NCI-H748 (cell line): ENCODE data around the gene TBX5.

Experiments
- DNase-seq: peaks from one replicate; lab custom pipeline; 2025; ENCODE audit not compliant: unreplicated experiment; lab: John Stamatoyannopoulos, UW

The TBX5 gene

DNA sequence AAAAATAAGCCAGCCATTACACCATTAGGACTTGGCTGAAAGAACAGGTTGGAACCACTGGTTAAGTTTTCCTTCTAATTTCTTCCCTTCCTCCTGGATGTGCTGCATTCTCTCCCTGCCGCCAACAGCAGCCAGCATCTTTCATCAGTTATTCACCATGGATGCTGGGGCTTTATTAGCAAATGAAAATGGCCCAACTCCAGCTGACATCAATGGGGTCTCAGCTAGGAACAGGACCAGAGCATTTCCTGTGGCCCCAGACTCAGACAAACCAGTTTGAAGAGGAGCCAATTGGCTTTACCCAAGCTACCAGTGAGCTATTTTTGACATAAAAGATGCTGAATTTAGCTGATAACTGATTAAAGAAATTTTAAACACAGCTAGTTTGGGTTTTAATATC, 26.0 kb upstream of the TBX5 start:
- no peak for DNase-seq

DNA sequence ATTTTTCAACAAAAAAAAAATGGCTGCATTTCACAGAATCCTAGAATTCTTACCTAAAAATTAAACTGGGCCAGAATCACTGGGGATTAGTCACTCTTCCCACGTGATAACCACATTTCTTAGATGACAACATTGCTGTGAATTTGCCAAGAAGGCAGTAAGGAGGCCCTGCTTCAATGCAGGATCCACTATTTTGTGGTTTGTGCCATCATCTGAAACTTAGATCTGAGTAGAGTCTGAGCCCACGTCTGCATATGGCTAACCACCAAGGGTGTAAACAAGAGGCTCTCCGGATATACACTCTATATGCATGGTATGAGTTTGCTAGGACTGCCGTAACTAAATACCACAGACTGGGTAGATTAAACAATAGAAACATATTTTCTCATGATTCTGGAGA, 24.4 kb upstream of the TBX5 start:
- no peak for DNase-seq

DNA sequence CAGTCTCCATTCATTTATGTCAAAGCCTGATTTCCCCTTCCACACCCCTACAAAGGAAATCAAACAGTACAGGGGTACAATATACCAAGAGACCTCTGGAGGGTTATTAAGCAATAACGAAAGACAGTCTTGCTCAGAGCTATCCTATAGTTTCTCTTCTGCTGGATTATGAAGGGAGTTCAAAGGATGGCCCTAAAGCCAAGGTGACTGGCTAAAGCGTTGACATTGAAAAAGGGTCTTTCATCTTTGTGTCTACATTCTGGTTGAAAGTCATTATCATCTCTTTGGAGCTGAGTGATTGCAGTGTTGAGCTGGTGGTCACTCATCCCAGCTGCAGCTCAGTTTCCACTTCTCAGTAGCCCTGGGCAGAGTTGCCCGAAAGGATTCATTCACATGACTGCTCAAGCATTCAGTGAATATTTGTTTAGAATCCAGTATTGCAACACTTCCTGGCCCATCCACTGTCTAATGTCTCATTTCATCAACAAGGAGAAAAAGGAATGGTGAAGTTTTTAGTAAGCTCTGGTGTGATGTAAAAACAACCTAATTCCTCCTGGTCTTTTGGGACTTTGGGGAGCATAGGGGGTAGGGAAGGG, 19.2 kb upstream of the TBX5 start:
- DNase-seq, result no peak

DNA sequence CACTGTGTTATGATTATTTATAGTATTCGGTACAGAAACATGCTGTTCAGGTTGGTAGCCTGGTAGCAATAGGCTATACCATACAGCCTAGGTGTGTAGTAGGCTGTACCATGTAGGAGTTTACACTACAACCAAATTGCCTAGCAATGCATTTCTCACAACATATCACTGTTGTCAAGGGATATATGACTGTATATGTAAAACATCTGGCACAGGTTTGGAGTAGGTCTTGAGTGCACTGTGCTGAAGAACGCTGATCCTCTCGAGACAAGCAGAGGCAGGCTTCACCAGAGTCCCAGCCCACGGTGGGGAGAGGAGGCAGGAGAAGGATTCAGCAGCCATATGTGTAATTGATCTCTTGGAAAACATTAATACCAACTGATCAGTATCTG, 15.0 kb upstream of the TBX5 start:
- no peak for DNase-seq

DNA sequence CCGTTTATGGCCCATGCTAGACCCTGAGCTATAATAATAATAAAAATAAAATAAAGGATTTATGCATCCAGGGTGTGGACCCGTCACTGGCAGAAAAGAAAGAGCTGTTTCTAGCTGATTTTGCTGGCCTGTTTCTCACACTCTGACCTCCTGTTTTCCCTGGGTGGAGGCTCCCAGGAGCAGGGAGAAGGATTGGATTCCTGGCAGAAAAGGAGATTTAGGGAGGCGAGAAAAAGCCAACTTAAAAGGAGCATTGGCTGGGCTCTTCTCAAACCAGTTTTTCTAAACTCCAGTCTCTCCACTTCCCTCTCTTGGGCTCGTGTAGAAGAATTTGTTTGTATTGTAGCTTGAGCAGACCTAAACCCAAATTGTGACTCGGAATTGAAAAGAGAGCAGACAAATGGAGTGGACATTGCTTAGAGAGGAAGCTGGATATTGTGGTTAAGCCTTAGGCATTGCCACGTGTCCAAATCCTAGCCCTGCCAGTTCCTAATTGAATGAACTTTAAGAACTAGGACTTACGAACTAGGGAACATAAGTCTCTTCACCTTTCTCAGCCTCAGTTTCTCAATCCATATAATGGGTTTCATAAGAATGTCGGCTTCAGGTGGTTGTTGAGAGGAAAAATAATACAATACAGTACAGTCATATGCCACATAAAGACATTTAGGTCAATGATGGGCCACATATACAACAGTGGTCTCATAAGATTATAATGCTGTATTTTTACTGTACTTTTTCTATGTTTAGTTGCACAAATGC, 14.4 kb upstream of the TBX5 start:
- DNase-seq, result no peak

DNA sequence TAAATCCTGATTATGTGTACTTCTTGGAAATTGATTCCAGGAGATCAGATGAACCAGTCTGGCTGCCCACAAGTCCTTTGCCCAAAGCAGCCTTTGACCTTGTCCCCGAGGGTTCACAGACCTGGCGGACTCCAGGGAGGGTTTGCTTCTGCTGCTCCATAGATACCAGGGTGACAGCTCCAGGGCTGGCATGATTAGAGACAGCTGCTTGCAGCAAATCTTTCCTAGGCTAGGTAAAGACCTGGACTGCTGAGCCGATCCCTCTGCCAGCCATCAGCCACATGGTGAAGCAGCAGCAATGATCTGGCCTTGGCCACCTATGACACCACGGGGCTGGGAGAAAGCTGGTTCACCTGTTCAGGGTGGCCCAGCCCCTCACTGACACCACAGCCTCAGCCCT, 10.1 kb upstream of the TBX5 start:
- DNase-seq, result no peak

DNA sequence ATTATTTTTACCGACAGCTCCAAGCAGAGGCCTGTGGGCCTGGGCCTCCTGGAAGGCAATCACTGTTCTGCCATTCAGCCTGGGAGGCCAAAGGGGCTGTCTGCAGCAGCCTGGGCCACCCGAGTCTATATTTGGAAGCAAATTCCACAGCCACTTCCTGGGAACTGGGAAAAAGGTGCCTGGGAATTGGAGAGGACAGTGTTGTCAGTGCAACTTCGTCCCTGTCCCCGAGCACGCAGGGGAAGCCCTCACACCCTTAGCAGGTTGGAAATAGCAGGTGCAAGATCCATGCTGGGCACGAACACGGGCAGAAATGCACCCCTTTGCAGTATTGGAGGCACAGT, 9.6 kb upstream of the TBX5 start:
- no peak for DNase-seq

DNA sequence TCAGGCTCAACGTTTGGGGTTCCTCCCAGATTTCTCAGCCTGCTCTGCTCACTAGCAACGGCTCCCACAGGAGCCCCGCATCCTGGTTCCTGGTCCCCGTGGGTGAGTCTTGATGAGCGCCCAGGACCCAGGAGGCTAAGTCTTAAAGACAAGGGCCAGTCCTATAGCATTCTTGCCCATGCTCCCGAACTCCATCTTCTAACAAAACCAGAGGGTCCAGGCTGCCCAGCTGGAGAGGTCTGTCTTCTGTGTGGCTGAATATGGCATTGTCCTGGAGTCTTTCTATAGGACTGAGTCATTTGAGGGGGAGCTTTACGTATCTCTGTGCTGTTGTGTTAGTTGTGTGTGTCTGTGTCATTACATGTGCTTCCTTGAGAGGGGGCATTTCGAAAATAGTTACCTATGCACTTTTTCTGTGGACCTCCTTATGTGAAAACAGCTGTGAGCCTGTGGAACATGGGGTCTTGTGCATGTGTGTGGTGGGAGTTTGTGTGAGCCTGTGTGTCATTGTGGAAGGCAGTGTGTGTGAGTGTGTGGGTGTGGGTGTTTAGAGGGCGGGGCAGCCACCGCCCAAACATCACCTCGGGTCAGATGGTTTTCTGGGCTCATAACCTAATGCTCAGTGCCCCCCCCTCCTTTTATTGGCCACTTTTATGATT, 9.1 kb upstream of the TBX5 start:
- DNase-seq, result no peak

DNA sequence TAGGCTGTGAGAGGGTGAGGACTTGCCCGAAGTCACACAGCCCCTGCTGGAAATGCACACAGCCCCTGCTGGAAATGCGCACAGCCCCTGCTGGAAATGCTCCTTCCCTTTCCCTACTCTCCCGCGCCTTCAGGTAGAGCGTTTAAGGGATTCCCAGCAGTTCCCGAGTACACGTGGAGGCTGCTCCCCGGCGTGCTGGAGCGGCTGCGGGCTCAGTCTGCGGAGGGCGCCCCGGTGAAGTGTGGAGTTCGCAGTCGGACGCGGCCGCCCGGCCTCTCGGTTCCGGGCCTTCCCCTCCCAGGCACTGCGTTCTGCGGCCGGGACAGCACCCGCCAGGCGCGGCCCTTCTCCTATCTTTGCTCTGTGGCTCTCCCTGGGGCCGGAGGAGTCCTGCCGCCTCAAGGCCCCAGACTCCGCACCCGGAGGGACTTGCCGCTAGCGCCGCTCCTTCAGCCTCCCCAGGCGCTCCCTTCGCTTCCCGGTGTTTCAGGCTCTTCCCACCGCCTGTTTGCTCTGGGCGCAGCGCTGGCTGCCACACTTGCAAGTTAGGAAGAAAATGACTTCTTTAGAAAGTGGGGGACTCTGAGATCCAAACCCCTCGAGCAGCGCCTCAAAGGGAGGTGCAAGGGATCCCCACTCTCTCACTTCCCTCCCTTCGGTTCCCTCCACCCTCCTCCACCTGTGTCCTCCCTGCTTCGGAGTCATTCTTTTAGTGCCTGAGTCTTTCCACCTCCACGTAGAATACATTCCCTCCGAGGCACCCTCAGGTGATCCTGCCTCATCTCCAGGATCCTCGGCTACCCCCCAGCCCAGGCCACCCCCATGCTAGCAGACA, 8.3 kb upstream of the TBX5 start:
- no peak for DNase-seq

DNA sequence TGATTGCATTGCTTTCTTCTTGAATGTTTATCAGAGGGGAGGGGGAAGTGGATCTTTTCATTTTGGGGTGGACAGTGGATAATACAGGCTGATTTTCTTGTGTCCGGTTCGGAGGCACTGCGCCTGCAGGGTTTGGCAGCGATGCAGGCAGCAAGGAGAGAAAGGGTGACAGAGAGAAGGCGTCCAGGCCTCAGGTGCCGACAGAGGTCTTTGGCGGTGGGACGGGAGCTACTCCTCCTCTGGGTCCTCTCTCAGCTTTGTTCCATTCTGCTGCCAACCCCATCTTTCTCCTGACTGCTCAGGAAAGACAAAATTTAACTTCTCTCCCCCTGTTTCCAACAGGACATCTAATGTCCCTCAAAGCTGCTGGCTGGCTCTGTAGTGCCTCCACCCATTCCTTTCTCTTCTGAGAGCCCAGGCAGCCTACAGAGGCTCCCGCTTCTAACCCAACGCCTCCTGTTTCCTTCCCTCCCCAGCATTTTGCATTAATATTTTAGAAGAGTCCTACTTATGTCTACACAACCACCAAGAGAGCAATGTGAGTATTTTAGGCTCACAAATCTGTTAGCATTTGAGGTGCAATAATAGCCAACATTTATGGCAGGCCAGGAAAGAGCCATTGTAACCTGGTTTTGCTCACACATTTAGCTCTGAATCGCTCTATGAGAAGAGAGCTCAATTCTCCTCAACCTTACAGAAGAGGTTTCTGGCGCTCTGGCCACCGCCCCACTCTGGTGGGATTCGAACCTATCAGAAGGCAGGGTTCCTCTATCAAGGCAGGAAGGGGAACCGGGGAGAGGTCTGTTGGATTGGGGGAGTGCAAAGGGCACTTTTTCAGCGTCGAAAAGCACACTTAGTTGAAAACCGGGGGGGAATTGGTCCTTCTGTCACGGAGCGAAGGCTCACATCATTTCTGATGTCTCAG, 7.1 kb upstream of the TBX5 start:
- DNase-seq, result no peak

DNA sequence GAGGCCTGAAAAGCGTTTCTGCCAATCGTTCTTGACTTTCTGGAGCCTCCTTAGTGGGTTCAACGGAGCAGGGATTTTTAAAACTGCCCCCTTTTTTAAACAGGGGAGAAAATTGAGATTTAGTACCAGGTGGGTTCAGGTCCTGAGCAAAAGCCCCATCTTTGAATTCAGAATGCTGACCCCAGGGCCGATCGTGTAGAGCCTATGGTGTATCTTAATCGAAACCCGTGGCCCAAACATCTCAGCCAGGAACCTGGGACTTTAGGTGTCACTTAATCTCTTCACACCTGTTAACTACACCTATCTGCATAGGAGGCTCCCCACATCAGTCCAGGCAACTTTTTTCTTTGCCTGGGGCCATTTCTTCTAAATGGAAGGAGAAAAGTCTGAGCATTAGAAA, 6.4 kb upstream of the TBX5 start:
- DNase-seq, result no peak

DNA sequence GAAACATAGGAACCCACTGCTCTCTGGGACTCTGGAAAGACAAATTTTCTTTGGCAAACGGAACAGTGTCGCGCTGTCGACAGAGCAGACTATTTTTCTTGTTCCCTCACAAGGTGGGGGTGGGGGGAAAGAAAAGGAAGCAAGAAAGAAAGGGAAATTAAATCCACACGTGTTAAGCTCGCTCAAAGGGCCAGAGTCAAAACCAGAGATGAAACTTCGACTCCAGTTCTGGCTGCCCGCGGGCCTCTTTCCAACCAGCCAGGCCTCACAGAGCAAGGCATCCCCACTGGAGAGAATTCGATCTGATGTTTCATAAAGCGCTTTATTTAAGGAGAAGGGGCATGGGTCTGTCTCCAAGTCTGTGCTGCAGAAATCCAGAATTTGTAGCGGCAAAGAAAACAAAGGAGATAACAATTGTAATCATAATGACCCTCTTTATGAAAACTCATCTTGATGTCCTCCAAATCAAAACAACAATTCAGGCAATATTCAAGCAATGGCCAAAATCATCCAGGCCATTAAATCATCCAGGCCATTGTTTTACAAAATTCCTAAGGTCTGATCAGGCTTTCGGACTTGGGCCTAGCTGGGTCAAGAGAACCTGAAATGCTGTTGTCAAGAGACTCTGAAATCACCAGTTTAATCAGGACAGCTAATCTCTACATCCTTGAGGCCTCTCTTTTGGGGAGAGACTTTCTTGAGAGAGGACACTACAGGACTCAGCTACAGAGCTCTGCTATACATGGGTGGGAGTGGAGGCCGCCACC, 5.3 kb upstream of the TBX5 start:
- DNase-seq, result no peak

DNA sequence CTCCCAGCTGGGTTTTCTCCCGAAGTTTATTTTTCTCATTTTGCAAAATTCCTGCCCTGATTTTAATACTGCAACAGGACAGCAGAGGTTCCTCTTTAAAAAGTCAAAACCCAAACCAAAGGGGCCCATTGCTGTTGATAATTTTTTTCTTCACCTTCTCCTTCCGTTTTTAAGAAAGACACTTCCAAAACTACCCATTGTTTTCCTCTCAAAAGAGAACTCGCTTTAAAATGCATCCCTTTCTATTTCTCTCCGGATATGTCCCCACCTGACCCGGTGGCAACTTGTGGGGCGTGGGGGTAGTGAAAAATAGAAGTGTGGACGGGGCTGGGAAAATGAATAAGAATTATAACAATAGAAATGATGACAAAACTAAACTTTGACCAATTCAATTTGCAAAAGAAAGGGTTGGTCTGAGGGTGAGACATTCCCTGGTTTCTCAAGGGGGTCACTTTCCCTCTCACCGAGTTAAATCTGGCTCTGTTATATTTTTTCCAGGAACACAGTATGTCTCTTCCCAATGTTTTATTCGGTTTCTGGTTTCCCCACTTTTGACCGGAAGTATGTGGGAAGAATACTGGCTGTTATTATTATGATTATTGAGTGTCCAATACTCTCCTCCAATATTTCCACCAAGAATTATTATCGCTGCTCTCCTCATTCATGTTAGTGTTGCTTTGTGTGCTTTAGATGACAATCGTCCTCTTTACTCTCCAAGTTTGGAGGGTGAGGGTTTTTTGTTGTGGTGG, 4.1 kb upstream of the TBX5 start:
- DNase-seq, result no peak

DNA sequence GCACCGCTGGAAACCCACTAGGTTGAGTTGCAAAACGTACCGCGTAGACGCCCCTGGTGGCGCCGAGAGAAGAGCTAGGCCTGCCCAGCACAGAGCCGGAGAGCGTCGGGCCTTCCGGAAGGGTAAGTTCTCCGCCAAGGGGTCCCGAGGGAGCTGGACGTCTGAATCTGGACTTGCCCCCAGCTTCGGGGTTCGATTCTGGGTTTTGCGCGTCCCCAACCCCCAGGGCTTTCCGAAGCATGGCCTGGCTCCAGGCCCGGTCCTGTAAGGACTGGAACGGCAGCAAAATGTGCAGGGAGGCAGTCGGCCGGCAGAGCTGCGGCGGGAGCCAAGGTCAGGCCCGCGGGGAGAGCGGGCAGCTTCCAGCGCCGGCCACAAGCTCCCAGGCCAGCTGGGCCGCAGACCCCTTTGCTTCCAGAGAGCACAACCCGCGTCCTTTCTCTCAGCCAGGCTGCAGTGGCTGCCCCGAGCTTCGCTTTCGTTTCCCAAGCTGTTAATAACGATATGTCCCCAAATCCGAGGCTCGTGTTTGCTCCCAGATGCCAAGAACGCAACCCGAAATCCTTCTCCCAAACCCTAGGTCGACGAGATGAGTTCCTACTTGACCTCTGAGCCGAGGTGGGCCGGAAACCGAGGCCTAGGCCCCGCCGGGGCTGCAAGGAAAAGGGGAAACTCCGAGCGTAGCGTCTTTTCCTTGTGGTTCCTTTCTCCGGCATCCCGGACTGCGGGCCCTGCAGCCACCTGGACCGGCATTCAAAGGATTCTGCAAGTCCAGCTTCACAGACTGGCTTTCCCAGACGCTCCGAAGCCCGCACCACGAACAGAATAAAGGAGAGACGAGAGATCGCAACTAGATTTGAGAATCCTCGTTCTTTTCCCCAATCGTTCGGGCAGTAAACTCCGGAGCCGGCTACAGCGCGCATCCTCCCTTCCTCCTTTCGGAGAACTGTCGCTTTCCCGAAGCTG, 3.2 kb upstream of the TBX5 start:
- DNase-seq, result no peak

DNA sequence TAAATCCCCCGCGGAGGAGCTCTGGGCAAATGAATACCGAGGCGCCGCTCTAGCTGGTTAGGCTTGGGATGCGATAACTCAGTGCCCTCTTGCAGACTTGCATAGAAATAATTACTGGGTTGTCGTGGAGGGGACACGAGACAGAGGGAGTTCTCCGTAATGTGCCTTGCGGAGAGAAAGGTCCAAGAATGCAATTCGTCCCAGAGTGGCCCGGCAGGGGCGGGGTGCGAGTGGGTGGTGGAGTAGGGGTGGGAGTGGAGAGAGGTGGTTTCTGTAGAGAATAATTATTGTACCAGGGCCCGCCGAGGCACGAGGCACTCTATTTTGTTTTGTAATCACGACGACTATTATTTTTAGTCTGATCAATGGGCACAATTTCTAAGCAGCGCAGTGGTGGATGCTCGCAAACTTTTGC, 2.5 kb upstream of the TBX5 start:
- DNase-seq, result no peak

DNA sequence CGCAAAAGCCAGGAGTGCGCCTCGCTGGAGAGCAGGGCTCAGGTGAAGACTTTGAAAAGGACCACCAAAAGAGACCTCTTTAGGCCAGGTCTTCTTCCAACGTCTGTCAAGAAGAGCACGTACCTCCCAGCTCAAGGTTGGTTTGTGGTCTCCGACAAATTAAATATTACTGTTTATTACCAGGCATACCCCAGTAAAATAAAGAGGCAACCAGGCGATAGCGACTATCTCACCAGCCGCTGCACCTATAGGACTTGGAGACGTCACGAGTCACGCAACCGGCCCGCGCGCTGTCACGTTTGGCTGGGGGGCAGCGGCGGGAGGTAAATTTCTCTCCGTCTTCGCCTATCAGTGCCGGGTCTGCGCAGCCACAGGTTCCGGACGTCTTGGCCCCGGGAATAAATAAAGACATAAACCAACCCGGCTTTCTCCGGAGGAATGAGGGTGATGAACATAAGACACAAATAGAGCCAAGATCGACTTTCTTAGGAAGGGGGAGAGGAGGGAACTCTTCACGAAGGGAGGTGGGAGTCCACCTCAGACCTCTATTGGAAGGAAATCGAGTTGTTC, 2.0 kb upstream of the TBX5 start:
- no peak for DNase-seq

DNA sequence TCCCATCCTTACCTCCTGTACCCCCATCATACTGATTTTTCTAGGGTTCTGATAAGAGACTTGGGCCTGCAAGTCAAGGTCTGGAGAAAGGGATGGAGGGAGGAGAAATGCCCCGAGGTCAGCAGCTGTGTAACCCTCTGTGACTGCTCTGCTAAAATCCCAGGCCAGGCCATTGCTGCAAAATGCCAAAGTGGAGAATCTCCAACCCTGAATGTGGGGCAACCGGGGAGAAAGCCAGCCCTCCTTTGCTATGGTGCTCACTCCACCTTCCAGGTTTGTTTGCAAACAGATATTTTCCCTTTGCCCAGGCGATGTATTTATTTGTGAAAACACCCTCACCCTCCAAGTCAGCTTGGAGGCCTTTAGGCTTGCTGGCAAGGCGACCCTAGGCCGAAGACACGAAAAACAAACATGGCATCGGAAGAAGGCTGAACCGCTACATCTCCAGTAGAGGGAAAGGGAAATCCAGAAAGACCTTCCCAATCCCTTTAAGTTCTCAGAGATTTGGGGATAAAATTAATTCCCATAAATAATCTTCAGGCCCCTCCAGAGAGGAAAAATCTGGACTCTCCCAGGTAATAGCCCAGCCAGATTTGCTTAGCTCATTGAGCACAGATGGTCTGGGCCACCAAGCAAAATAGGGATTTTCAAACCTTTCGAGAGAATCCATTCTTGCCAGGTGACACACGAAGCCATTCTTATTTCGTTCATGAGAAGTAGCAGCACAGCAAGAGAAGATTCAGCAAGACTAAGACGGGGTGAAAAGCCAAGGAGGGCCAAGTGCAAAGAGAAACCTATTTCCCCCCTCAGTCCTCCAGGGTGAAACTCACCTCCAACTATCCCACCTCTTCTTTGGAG, 1.3 kb upstream of the TBX5 start:
- DNase-seq, result no peak
